Smooth muscle cell of the brain vasculature (primary cell): ENCODE data around the gene SLCO4A1.

Source experiments
- DNase-seq: peaks from one replicate; pipeline ENCODE4 v3.0.0-alpha.2; 2012; ENCODE audit warnings: low read depth, low spot score

SLCO4A1 gene

DNA sequence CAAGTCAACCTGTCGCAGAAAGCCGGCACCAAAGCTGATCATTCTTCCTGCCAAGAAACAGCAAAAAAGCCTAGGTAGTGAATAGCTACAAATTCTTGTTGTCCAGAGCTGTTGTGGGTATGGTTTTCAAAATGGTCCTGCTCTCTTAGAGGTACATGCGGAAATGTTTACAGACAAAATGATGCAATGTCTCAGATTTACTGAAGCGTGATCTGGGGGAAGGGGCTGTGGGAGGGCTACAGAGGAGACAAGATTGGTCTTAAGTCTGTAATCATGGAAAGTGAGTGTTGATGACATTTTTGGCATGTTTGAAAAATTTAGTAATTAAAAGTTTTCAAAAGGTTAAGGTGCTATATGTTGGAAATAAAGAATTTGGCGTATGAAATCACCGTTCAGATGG lies 72.5 kb downstream of the SLCO4A1 start:
- no peak for DNase-seq

DNA sequence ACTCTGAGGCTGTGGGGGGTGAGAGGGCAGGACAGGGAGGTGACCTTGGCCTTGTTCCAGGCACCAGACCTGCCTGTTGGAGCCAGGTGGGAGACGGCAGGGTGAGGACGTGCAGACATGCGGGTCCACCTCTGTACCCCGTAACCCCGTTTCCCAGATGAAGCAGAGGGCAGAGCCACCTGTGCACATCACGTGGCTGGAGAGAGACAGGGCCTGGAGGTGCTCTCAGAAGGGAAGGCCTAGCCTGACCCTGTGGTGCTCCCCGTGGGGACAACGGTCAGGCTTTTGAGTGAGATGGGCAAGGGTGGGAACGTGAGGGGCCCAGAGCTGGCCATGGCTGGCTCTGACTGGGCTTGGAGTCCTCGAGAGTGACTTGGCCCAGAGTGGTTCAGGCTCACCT lies 72.9 kb downstream of the SLCO4A1 start:
- no peak for DNase-seq

DNA sequence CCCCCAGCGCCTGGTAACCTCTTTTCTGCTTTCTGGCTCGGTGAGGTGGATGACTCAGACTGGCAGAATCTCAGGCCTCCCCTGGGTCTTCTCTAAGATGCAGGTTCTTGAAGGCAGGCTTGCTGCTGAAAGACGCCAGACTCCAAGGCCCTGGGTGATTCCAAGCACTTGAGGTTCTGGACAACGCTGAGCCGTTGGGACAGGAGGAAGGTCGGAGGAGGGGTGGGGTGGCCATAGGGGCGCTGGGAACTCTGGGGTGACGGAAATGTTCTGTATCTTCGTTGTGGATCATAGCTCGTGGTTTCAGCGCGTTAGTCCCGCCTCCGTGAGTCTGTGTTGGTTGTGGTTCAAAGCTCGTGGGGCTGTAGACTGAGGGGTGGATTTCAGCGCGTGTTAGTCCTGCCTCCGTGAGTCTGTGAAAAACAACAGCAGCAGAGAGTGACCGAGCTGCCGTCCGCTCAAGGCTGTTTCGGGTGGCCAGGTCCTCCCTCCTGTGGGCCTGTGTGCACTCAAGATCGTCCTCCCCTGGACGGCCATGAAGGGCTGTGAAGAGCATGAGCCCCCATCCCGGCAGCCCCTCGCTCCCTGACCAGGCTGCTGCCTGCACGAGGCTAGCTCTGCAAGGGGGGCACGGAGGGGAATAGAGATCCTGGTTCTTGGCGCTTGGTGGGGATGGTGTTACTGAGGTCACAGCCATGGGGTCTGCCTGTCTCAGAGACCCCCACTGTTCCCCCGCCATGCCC lies 74.1 kb downstream of the SLCO4A1 start:
- DNase-seq: no peak

DNA sequence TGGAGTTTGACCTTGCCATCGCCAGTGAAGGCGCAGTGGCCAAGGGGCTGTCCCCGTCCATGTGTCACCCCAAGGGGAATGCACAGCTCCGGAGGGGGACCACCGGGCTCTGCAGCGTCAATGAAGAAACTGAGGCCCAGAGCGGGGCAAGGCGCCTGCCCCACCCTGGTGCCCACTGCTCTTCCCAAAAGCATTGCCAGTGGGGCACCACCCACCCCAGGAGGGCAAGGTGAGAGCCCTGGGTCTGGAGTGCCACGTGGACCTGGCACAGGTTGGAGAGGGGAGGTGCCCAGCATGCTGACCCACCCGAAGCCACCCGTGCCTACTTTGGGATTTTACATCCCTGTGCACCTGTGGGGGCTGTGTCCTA lies 74.6 kb downstream of the SLCO4A1 start:
- no peak for DNase-seq

DNA sequence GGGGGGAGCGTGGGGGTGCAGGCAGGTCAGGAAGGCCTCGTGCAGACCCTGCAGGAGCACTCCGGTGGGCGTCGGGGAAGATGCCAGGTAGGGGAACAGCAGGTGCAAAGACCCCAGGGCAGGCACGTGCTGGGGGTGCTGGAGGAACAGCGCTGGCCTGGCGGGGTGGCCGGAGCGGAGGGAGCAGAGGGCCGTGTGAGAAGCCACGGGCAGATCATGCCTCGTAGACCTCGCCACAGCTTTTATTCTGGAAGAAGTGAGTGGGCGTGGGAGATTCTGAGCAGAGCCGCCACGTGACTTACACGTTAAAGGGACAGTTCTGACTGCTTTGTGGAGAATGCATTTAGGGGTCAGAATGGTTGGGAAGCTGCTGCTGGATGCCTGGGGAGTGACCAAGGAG lies 75.6 kb downstream of the SLCO4A1 start:
- no peak for DNase-seq

DNA sequence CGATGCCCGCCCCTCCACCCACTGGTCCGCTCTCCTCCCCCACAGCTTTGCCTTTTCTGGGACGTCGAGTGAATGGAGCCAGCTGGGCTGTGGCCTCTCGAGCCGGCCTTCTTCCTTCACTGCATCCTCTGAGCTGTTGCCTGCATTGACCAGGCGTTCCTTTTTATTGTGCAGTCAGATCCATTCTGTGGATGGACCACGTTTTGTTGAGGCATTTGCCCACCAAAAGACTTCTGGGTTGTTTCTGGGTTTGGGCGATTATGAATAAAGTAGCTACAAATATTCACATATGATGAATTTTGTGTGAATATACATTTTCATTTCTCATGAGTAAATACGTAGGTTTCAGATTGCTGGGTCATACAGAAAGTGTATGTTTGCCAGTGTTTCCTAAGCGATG lies 76.2 kb downstream of the SLCO4A1 start:
- no peak for DNase-seq

DNA sequence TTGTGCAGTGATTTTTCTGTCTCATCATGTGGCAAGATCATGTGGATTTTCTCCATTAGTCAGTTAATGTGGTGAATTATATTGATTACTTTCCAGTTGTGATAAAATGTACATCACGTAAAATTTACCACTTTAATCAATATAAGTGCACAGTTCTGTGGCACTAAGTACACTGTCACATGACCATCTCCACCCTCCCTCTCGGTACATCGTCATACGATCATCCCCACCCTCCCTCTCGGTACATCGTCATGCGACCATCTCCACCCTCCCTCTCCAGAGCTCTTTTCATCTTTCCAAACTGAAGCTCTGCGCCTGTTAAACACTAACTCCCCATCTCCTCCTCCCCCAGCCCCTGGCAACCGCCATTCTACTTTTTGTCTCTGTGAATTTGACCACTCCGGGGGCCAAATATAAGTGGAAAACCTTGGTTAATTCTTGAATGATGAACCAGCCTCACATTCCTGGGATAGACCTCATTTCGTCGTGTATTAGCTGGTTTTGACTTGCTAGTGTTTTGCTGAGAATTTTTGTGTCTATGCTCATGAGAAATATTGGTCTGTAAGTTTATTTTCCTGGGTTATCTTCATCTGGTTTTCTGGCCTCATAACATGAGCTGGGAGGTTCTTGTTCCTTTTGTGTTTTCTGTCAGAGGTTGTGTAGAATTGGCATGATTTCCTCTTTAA lies 77.1 kb downstream of the SLCO4A1 start:
- DNase-seq: no peak
